ENCODE results near the gene RPL13. TPM values are rescaled to one million over a fixed set of nuclear protein-coding genes. Genes with fewer than 3 reads are reported as not detected.
A peak's percentile ranks its signal among the peaks of the same experiment; 100 is the strongest.

RPL13 gene
- total and polyA plus RNA-seq, 10 donors: 2,154 to 16,278 (median 6,788) TPM

DNA sequence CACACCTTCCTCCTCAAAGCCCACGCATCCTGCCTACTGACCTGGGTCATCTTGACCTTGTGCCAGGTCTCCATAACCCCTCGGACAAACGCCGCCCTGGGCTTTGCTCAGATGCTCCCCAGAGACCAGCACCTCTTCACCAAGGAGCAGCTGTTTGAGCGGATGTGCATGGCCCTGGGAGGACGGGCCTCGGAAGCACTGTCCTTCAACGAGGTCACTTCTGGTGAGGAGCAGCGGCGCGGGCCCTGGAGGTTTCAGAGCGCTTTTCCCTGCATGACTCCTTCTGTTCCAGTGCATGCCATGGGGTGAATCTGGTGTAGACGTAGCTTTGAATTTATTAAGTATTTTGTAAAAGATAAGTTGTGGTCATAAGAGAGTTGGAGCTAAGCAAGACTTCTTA, 7.6 kb upstream of the RPL13 start:
- Histone ChIP-seq H3K4me3 (no peak overlapping the region), H3K27ac (no peak overlapping the region), H3K9me3 (no peaks in the 10 kb centered on the region), H3K4me1 (peaks cover 0 to 36% (median 9%) of the 10 kb centered on the region in 6 donors), H3K27me3 (replicated peaks in 1 of 7) (no peaks in the 10 kb centered on the region), H3K36me3 (peaks cover 2 to 94% (median 76%) of the 10 kb centered on the region in 6 donors)
- 84 to 94% (median 89%) methylated on average over 13 of the region's 13 CpGs for WGBS, 5 donors
- intact Hi-C loops (cut with DNase I; ENCODE audit: low total_unique reads): no loop called here
- no peak for DNase-seq
- TF ChIP-seq POLR2AphosphoS5 (IDR thresholded peaks at IDR 0.05) (no peak), POLR2A (IDR thresholded peaks at IDR 0.05) (no peak)
- TF ChIP-seq, protein P1, sequence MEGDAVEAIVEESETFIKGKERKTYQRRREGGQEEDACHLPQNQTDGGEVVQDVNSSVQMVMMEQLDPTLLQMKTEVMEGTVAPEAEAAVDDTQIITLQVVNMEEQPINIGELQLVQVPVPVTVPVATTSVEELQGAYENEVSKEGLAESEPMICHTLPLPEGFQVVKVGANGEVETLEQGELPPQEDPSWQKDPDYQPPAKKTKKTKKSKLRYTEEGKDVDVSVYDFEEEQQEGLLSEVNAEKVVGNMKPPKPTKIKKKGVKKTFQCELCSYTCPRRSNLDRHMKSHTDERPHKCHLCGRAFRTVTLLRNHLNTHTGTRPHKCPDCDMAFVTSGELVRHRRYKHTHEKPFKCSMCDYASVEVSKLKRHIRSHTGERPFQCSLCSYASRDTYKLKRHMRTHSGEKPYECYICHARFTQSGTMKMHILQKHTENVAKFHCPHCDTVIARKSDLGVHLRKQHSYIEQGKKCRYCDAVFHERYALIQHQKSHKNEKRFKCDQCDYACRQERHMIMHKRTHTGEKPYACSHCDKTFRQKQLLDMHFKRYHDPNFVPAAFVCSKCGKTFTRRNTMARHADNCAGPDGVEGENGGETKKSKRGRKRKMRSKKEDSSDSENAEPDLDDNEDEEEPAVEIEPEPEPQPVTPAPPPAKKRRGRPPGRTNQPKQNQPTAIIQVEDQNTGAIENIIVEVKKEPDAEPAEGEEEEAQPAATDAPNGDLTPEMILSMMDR (IDR thresholded peaks at IDR 0.05 in 8 of 11, conservative IDR thresholded peaks at IDR 0.05 in 3 of 11): no peak

DNA sequence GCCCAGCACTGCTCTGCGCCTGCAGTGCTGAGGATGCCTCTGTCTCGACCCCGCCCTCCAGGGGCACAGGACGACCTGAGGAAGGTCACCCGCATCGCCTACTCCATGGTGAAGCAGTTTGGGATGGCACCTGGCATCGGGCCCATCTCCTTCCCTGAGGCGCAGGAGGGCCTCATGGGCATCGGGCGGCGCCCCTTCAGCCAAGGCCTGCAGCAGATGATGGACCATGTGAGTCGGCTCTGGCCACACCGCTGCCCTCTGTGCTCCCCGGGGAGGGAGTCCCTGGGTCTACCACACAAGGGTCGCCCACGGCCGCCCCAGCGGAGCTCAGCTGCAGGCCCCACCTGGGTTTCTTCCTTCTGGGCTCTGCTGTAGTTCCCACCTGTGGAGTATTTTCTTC, 6.7 kb upstream of the RPL13 start:
- Histone ChIP-seq H3K27ac (no peak overlapping the region), H3K9me3 (no peaks in the 10 kb centered on the region), H3K27me3 (replicated peaks in 1 of 7) (no peaks in the 10 kb centered on the region), H3K4me3 (no peak overlapping the region), H3K36me3 (peaks cover 0 to 86% (median 68%) of the 10 kb centered on the region in 6 donors), H3K4me1 (peaks cover 0 to 35% (median 11%) of the 10 kb centered on the region in 6 donors)
- TF ChIP-seq POLR2AphosphoS5 (IDR thresholded peaks at IDR 0.05) (peak in 1 of 3 donors; percentile 2), POLR2A (IDR thresholded peaks at IDR 0.05) (no peak)
- DNase-seq: no peak
- intact Hi-C loops (cut with DNase I; ENCODE audit: low total_unique reads): no loop called here
- 87 to 95% (median 93%) methylated on average over 9 to 18 of the region's 18 CpGs for WGBS, 5 donors

DNA sequence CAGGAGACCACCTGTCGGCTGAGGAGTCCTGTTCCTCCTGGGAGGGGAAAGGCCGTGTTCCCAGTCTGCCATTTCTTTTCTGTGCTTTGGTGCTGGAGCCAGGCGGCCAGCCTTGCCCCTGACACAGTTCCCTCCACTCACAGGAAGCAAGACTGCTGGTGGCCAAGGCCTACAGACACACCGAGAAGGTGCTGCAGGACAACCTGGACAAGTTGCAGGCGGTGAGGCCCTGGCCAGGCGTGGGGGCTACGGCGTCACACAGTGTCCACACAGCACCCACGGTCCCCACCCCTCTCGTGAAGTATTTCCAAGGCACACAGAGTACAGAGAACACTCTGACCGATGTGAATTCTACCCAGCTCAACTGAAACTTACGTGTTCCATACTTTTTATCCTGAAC, 6.1 kb upstream of the RPL13 start:
- H3K4me3 ChIP-seq: no peak overlapping the region
- intact Hi-C loops (cut with DNase I; ENCODE audit: low total_unique reads): no loop called here
- H3K4me1 ChIP-seq: peaks cover 0 to 34% (median 14%) of the 10 kb centered on the region in 6 donors
- H3K27ac ChIP-seq: no peak overlapping the region
- no peaks in the 10 kb centered on the region for H3K27me3 ChIP-seq (replicated peaks in 1 of 7)
- no peaks in the 10 kb centered on the region for H3K9me3 ChIP-seq
- TF ChIP-seq POLR2A (IDR thresholded peaks at IDR 0.05): no peak
- TF ChIP-seq POLR2AphosphoS5 (IDR thresholded peaks at IDR 0.05): peak in 1 of 3 donors; percentile 5
- peaks cover 0 to 80% (median 63%) of the 10 kb centered on the region in 6 donors for H3K36me3 ChIP-seq
- no peak for DNase-seq
- WGBS, 5 donors: 92 to 97% (median 93%) methylated on average over 9 to 12 of the region's 12 CpGs

DNA sequence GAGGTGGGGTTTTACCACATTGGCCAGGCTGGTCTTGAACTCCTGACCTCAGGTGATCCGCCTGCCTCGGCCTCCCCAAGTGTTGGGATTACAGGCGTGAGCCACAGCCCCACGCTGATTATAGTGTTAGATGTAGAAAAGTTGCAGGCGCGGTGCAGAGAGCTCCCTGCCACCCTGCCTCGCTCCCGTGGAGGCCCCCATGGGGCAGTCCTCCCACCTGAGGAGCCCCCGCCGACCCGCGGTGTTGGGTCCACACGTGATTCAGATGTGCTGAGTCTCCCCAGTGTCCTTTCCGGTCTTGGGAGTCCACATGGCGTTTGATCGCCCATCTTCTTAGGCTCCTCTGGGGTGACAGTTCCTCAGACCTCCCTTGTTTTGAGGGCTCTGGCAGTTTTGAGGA, 5.2 kb upstream of the RPL13 start:
- Histone ChIP-seq H3K27ac (no peak overlapping the region), H3K4me3 (no peak overlapping the region), H3K4me1 (peaks cover 0 to 34% (median 20%) of the 10 kb centered on the region in 6 donors), H3K27me3 (replicated peaks in 1 of 7) (no peaks in the 10 kb centered on the region), H3K36me3 (peaks cover 0 to 70% (median 55%) of the 10 kb centered on the region in 6 donors), H3K9me3 (no peaks in the 10 kb centered on the region)
- intact Hi-C loops (cut with DNase I; ENCODE audit: low total_unique reads): loop anchor here (5.0 kb wide), 1 partner anchor 223 kb away; no protein-coding TSS in a partner anchor
- TF ChIP-seq, protein P1 (IDR thresholded peaks at IDR 0.05 in 8 of 11, conservative IDR thresholded peaks at IDR 0.05 in 3 of 11): no peak
- TF ChIP-seq POLR2AphosphoS5 (IDR thresholded peaks at IDR 0.05) (no peak), POLR2A (IDR thresholded peaks at IDR 0.05) (no peak)
- DNase-seq: no peak
- 93 to 97% (median 94%) methylated on average over 15 to 16 of the region's 16 CpGs for WGBS, 5 donors

DNA sequence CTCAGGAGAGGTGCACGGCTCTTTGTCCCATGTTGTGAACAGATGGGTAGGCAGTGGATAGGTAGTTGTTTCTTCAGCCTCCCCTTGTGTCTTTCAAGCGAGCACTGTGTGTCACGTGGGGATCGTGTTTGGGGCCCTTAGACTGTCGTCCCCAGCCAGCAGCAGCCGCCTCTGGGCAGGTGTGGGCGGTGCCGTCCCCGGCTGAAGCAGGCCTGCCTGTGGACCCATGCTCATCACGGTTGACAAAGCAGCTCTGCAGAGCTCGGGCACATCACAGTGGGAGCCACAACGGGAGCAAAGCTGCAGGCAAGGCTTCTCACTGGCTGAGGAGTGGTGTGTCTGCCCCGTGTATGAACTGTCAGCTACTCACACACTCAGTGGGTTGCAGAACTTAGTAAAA, 4.7 kb upstream of the RPL13 start:
- intact Hi-C loops (cut with DNase I; ENCODE audit: low total_unique reads): loop anchor here (5.0 kb wide), 1 partner anchor 223 kb away; no protein-coding TSS in a partner anchor
- Histone ChIP-seq H3K27ac (no peak overlapping the region), H3K9me3 (no peaks in the 10 kb centered on the region)

More for the DNA sequence above, 4.7 kb upstream of the RPL13 start:
- H3K27me3 ChIP-seq (replicated peaks in 1 of 7): no peaks in the 10 kb centered on the region
- peak in 1 of 3 donors; percentile 23 for TF ChIP-seq POLR2AphosphoS5 (IDR thresholded peaks at IDR 0.05)
- TF ChIP-seq, protein P1 (IDR thresholded peaks at IDR 0.05 in 8 of 11, conservative IDR thresholded peaks at IDR 0.05 in 3 of 11): no peak
- H3K4me1 ChIP-seq: peaks cover 0 to 35% (median 20%) of the 10 kb centered on the region in 6 donors
- no peak overlapping the region for H3K4me3 ChIP-seq
- peaks cover 0 to 65% (median 50%) of the 10 kb centered on the region in 6 donors for H3K36me3 ChIP-seq
- 84 to 95% (median 92%) methylated on average over 7 to 13 of the region's 13 CpGs for WGBS, 5 donors
- DNase-seq: no peak
